Adrenal gland (tissue), 12 donors: ENCODE measurements around the gene PLPPR5. TPM values are rescaled to one million over a fixed set of nuclear protein-coding genes. Genes with fewer than 3 reads are reported as not detected.

Experiments used
- DNase-seq, 7 donors: peaks; one replicate each; pipeline ENCODE4 v3.0.0-alpha.2; 2019 to 2020
- H3K27ac ChIP-seq, 5 donors: fragments of 200-600 bp; sonication (generic) in 4 of 5; 1 replicate in 3 of 5; 2 replicates in 2 of 5; pipeline versions ENCODE4 v1.5.1 to v1.8.0; 2016 to 2020; ENCODE audit warnings: mild to moderate bottlenecking in 1 of 5
- H3K27me3 ChIP-seq: fragments of 200-600 bp; 2 replicates; pipeline ENCODE4 v1.8.0; 2021
- H3K36me3 ChIP-seq, 2 donors: fragments of 200-600 bp; replicated peaks in 1 of 2; 1 replicate in 1 of 2; 2 replicates in 1 of 2; pipeline versions ENCODE4 v1.5.1 to v1.8.0; 2018 to 2022
- H3K4me1 ChIP-seq, 2 donors: fragments of 200-600 bp; replicated peaks in 1 of 2; 1 replicate in 1 of 2; 2 replicates in 1 of 2; pipeline versions ENCODE4 v1.5.1 to v1.8.0; 2018 to 2021
- H3K4me3 ChIP-seq, 4 donors: fragments of 200-600 bp; sonication (generic) in 3 of 4; one replicate each; pipeline ENCODE4 v1.5.1; 2016 to 2018
- H3K9me3 ChIP-seq, 3 donors: fragments of 200-600 bp; sonication (generic) in 1 of 3; replicated peaks in 1 of 3; 1 replicate in 2 of 3; 2 replicates in 1 of 3; pipeline versions ENCODE4 v1.5.1 to v1.8.0; 2016 to 2021
- POLR2A ChIP-seq, 2 donors: fragments of 450-650 bp; IDR thresholded peaks; one replicate each; pipeline ENCODE4 v1.6.1; 2017; ENCODE audit warnings: antibody characterized with exemption in 2 of 2, mild to moderate bottlenecking in 2 of 2, moderate library complexity in 1 of 2
- WGBS, 4 donors: extraction: QIAGEN DNeasy Blood & Tissue Kit in 2 of 4; methylation state at CpG; one replicate each; pipeline versions ENCODE4 v1.1.5 to v1.1.7; 2013 to 2017; 5-methylcytosine and 5-hydroxymethylcytosine counted together
- intact Hi-C, 2 donors: fragments of 100-400 bp; cut with DNase I; formaldehyde crosslinking; loops; one replicate each; pipeline versions ENCODE4 v1.14.1 to v1.15.0; 2022 to 2023
- polyA plus RNA-seq, 3 donors: library from polyadenylated mRNA; stranded (reverse); fragments of 200-250 nt in 2 of 3; fragments of 350-450 nt in 1 of 3; fragmentation: Illumina TruSeq in 1 of 3; extraction: RNeasy Lipid Tissue Mini Kit (QIAGEN cat#74804) in 1 of 3; gene quantifications; one replicate each; pipeline ENCODE4 v1.2.3, GENCODE V29; 2013 to 2014
- total RNA-seq, 9 donors: library from RNA; depleted of rRNA in 4 of 9; stranded (reverse); fragments of >200 nt in 4 of 9; fragments of 120-200 nt in 1 of 9; fragmentation: NEBNext Ultra II Directional in 1 of 9; extraction: Animal tissue kit (Norgen Biotek cat#: 25700) in 1 of 9; gene quantifications; one replicate each; pipeline versions ENCODE4 v1.1.0 to v1.2.4, GENCODE V29; 2013 to 2023
- TF ChIP-seq, protein P1 (sequence below), 6 experiments: fragments of 450-650 bp in 4 of 6; fragments of 200-600 bp in 2 of 6; sonication (generic) in 1 of 6; IDR thresholded peaks; 1 replicate in 5 of 6; 2 replicates in 1 of 6; pipeline versions ENCODE4 v1.5.1 to v1.8.0; 2016 to 2021; ENCODE audit warnings: antibody characterized with exemption in 6 of 6, mild to moderate bottlenecking in 2 of 6, moderate library complexity in 1 of 6
- donor health status: healthy with polysubstance abuse.
- donor health status: Bipolar disorder and iron deficiency.
- donor health status: DM: yes; HTN: yes; CAD: no.
- donor health status: DM: no; HTN: no; CAD: no.
- donor health status: DM: no; HTN: no; CAD: no.
- donor health status: DM: yes; HTN: yes; CAD: no.

The PLPPR5 gene
- total and polyA plus RNA-seq, 12 donors: 0.10 to 0.86 (median 0.37) TPM; not detected in 6

GRCh38 chr1:98893371-98893770 lies 111.3 kb downstream of the PLPPR5 start:
- H3K4me3 ChIP-seq: no peak overlapping the region
- no peaks in the 10 kb centered on the region for H3K36me3 ChIP-seq
- intact Hi-C loops: no loop called here
- no peak for TF ChIP-seq POLR2A (IDR thresholded peaks at IDR 0.05)
- TF ChIP-seq, protein P1, sequence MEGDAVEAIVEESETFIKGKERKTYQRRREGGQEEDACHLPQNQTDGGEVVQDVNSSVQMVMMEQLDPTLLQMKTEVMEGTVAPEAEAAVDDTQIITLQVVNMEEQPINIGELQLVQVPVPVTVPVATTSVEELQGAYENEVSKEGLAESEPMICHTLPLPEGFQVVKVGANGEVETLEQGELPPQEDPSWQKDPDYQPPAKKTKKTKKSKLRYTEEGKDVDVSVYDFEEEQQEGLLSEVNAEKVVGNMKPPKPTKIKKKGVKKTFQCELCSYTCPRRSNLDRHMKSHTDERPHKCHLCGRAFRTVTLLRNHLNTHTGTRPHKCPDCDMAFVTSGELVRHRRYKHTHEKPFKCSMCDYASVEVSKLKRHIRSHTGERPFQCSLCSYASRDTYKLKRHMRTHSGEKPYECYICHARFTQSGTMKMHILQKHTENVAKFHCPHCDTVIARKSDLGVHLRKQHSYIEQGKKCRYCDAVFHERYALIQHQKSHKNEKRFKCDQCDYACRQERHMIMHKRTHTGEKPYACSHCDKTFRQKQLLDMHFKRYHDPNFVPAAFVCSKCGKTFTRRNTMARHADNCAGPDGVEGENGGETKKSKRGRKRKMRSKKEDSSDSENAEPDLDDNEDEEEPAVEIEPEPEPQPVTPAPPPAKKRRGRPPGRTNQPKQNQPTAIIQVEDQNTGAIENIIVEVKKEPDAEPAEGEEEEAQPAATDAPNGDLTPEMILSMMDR (IDR thresholded peaks at IDR 0.05): peak in 1 of 6 experiments; percentile 2
- H3K4me1 ChIP-seq: no peaks in the 10 kb centered on the region
- DNase-seq: no peak
- no peaks in the 10 kb centered on the region for H3K27me3 ChIP-seq
- H3K9me3 ChIP-seq: no peaks in the 10 kb centered on the region
- 75 to 81% (median 77%) methylated on average over 2 of the region's 2 CpGs for WGBS, 4 donors
- H3K27ac ChIP-seq: no peak overlapping the region

DNA sequence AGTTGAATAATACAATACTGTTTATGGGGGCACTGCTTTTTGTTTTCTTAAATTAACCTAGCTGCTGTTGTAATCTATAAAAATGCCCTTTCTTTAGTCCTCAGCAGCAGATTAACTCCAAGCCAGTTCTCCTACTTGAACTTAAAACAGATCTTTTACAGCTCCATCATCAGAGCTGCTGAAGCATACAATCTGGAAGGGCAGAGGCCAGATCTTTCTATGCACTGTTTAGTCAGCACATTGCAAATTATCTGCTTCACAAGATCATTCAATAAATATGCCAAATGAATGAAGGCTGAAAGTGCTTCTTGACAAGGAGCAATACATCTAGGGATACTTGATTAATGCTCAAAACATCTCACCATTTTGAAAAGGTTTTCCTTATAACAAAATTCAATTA lies 115.8 kb downstream of the PLPPR5 start:
- TF ChIP-seq, protein P1 (IDR thresholded peaks at IDR 0.05): no peak
- no peak for TF ChIP-seq POLR2A (IDR thresholded peaks at IDR 0.05)
- intact Hi-C loops: no loop called here
- DNase-seq: no peak
- Histone ChIP-seq H3K4me3 (no peak overlapping the region), H3K27ac (no peak overlapping the region), H3K36me3 (no peaks in the 10 kb centered on the region), H3K27me3 (no peaks in the 10 kb centered on the region), H3K9me3 (no peaks in the 10 kb centered on the region), H3K4me1 (no peaks in the 10 kb centered on the region)

DNA sequence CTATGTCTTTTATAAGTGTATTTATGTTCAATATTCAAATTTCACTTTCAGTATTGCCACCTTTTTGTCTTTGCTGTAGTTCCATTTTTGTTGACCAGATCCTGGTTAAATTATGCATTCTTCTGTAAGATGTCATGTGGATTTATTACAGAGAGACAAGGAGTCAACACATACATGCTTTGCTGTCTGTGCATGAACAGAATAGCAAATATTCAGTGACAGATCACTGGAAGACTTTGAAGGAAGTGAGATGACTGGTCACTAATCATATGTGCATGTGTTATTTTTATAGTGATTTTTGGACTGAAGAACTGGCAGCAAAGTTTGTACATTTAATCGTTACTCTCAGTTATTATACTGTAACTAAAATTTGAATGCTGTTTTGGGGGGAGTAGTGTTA lies 117.2 kb downstream of the PLPPR5 start:
- Histone ChIP-seq H3K27me3 (no peaks in the 10 kb centered on the region), H3K27ac (no peak overlapping the region), H3K9me3 (no peaks in the 10 kb centered on the region), H3K36me3 (no peaks in the 10 kb centered on the region), H3K4me3 (no peak overlapping the region), H3K4me1 (no peaks in the 10 kb centered on the region)
- 64 to 73% (median 67%) methylated on average over 1 of the region's 1 CpG for WGBS, 4 donors
- intact Hi-C loops: no loop called here
- TF ChIP-seq, protein P1 (IDR thresholded peaks at IDR 0.05): no peak
- no peak for TF ChIP-seq POLR2A (IDR thresholded peaks at IDR 0.05)
- no peak for DNase-seq

- no peaks in the 10 kb centered on the region for H3K9me3 ChIP-seq
- H3K27me3 ChIP-seq: no peaks in the 10 kb centered on the region
- TF ChIP-seq POLR2A (IDR thresholded peaks at IDR 0.05): no peak
- TF ChIP-seq, protein P1 (IDR thresholded peaks at IDR 0.05): no peak
- DNase-seq: no peak
- H3K27ac ChIP-seq: no peak overlapping the region
- H3K36me3 ChIP-seq: no peaks in the 10 kb centered on the region
- no peak overlapping the region for H3K4me3 ChIP-seq
- intact Hi-C loops: no loop called here
- H3K4me1 ChIP-seq: no peaks in the 10 kb centered on the region
Observed at GRCh38 chr1:98884864-98885263, 119.8 kb downstream of the PLPPR5 start.
